Measurements from ENCODE around the gene ALS2.

- no peak for TF ChIP-seq CTCF (IDR thresholded peaks at IDR 0.05)
- TF ChIP-seq EZH2phosphoT487 (IDR thresholded peaks at IDR 0.05): no peak
Observed at GRCh38 chr2:201816657-201817575, 36.2 kb upstream of the ALS2 start.

Data from neural progenitor cell (in vitro differentiated cells).